Posterior cingulate gyrus (tissue), 11 donors: ENCODE data around the gene C9orf152.
"Not testable (repeated sequence)": the region's sequence is repeated elsewhere in the genome, so short reads cannot be mapped to it uniquely, and the experiment has no call there.

ENCODE experiments used
- DNase-seq, 10 donors: peaks; one replicate each; pipeline versions ENCODE4 v3.0.0 to v3.0.0-alpha.2; 2020 to 2021; ENCODE audit warnings: mixed read lengths in 3 of 10
- intact Hi-C: fragments of 100-400 bp; cut with DNase I; formaldehyde crosslinking; loops from one replicate; pipeline ENCODE4 v1.15.1; 2023

C9orf152 gene

DNA sequence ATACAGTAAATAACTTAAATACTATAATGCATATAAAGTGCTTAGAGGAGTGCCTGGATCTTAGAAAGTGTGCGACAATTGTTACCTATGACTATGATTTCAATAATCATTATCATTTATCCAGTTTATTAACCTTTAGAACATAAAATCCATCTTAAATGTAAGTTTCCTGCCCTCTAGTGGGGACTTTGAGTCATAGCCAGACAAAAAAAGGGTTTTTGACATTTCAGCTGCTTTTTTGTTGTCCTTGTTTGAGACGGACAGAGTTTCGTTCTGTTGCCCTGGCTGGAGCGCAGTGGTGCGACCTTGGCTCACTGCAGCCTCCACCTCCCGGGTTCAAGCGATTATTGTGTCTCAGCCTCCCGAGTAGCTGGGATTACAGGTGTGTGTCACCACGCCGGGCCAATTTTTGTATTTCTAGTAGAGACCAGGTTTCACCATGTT lies 9.7 kb upstream of the C9orf152 start:
- intact Hi-C loops = loop anchor here (2.0 to 5.0 kb wide), 2 partner anchors 35 to 315 kb away; no protein-coding TSS in a partner anchor

DNA sequence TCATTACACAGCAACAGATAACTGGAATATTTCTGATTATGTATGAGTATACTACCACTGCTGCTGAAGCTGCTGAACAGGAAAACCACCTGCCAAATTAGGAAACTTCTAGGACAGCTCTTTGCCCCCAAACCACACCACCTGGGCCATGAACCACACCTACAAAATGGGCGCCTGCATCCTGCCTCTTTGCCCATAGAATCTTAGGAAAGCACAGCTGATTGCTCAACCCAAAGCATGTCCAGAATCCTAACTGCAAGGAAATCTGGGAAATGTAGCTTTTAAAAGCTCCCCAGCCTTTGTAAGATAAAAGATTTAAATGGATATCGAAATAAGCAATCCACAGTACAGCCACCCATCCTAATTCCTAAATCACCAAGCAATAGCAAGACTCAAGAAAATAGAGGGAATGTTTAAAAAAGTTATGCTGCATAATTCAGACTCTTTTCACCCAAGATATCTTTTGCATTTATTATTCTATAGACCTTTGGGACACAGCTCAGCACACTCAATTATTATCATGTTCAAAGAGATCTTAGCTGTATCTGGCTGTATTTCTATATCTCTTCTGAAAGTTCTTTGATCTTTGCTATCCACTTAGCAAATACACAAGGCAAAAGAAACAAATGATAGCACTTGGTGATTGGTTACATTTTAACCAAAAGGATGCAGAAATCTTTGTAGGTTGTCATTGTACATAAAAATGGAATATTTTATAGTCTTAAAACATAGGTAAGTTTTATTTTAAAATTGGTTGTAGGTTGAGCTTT lies 6.8 kb upstream of the C9orf152 start:
- no peak for DNase-seq
- intact Hi-C loops = loop anchor here (5.0 kb wide), 1 partner anchor 312 kb away; no protein-coding TSS in a partner anchor

More for the DNA sequence above, 9.7 kb upstream of the C9orf152 start:
- DNase-seq = no peak

DNA sequence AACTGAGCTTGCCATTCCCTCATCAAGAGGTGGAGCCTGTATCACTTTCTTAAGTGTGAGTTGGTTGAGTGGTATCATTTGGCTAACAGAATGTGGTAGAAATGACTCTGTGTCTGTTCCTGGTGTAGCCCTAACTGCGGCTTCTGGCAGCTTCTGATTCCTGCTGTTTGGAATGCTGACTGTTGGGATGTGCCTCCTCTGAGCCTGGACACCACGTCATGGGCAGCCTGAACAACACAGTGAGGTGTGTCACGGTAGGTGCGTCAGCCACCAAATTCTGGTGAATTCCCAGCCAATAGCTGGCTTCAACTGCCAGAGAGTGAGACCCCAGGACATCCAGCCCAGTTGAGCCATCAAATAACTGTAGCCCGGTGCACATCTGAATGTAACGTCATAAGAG lies 6.1 kb upstream of the C9orf152 start:
- intact Hi-C loops = no loop called here
- DNase-seq = no peak

DNA sequence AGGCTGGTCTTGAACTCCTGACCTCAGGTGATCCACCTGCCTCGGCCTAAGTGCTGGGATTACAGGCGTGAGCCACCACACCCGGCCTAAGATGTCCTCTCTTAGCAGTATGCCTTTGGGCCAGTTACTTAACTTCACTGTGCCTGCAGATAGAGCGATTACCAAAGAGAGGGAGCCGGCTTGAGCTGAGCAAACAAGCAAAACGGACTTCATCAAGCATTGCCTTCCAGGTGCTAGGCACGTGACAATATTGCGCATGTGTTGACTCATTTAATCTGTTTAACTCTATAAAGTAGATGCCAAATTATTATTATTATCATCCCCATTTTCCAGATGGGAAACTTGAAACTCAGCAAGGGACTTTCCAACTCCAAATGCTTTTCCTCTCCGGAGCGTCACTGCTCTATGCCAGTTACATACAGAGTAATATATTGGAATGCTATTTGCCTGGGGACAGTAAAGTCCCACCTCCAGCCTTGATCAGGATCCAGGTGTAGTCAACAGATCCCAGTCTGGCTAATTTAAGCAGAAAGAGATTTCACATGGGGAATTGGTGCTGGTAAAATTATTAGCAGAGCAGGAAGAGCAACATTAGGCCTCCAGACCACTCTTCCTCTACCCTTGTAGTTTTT lies 5.6 kb upstream of the C9orf152 start:
- DNase-seq = no peak

DNA sequence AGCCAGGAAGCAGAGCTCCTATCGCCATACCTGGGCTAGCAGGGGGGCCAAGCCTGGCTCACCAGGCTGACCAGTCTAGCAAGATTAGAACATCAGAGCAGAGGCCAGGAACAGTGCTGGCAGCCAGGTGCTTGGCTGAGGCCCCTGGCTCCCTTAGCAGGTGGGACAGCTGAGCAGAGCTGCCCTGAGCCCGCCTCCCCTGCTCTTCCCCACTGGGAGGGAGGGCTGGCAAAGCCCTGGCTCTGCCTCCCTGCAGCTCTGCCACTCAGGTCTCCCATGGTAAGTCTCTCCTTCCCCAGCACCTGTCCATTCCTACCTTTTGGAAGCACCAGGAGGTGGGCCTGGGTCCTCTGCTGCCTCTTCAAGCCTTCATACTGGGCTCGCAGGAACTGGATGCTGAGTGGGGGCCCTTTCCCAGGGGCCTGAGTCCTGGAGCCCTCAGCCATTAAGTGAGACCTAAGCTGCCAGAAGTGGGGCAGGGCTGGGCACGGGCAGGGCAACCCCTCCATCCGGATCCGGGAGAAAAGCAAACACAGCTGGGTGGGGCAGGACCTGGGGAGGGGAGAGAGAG lies 803 bp downstream of the C9orf152 start:
- intact Hi-C loops = no loop called here
- DNase-seq = no peak

More for the DNA sequence above, 5.6 kb upstream of the C9orf152 start:
- intact Hi-C loops = no loop called here

DNA sequence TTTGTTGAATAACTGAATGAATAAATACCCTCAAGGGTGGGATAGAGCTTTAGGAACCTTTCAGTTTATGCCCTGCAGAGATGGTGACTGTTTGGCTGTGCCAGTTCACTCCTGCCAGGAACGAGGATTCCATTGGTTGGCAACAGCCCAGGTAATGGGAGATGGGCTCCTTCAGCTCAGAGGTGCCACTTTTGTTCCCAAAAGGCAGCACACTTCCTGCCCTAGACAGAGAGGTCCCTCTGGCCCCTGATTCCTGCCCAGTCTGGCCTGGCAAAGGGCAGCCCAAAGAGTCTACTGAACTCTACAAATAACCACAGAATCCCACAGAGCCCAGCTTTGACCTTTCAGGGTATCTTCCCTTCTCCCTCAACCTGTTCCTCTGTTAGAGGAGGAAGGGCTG lies 1.6 kb downstream of the C9orf152 start:
- intact Hi-C loops = no loop called here
- DNase-seq = peak in 1 of 10 donors; percentile 76

DNA sequence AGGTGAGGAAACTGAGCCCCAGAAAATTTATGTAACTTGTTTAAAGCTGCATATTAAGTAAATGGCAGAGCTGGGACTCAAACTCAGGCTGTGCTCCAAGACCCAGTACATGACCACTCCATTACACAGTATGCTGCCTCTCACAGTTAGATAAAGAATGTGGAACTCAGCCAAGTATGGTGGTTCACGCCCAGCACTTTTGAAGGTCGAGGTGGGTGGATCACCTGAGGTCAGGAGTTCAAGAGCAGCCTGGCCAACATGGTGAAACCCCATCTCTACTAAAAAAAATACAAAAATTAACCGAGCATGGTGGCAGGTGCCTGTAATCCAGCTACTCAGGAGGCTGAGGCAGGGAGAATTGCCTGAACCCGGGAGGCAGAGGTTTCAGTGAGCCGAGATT lies 2.3 kb downstream of the C9orf152 start:
- intact Hi-C loops = not testable (repeated sequence)

DNA sequence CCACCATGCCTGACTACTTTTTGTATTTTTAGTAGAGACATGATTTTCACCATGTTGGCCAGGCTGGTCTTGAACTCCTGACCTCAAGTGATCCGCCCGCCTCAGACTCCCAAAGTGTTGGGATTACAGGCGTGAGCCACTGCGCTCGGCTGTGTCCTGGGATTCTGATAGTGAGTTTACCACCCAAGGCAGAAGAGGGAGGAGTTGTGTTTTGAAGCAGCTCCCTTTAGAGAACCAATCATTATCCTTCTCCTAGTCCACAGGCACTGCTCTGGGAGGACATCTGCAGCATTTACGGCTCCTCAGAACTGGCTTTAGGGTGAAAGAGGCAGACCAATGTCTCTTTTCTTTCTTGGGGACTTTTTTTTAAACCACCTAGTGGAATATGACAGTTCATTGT lies 5.7 kb downstream of the C9orf152 start:
- intact Hi-C loops = no loop called here
- DNase-seq = no peak

More for the DNA sequence above, 2.3 kb downstream of the C9orf152 start:
- DNase-seq = not testable (repeated sequence)

DNA sequence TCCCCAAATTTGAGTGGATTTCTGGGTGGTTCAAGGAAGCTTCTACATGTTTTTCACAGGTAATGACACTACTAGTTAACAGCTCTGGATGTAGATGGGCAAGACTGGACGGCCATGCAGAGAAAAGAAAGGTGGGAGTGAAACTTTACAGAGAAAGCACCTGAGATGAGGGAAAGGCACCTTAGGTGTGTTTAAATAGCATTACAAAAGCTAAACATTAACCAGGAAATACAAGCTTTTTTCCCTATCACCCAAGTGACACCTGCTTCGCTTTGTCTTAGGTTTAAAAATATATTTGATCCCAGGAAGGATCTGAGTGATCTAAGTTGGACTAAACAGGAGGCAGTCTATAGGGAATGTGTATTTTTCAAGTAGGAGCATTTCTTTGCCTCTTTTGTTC lies 8.3 kb downstream of the C9orf152 start:
- intact Hi-C loops = no loop called here
- DNase-seq = no peak

DNA sequence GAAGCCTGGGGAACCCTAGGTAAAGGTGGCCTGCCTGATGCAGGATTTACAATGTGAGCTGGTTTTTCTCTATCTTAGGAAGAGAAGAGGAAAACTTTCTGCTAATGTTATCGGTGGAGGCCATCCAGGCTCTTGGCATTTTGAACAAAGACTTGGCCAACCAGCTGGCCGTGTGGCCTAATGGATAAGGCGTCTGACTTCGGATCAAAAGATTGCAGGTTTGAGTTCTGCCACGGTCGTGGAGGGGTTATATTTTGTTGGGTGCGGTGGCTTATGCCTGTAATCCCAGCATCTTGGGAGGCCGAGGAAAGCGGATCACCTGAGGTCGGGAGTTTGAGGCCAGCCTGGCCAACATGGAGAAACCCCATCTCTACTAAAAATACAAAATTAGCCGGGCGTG lies 9.6 kb downstream of the C9orf152 start:
- DNase-seq = no peak
- intact Hi-C loops = no loop called here

DNA sequence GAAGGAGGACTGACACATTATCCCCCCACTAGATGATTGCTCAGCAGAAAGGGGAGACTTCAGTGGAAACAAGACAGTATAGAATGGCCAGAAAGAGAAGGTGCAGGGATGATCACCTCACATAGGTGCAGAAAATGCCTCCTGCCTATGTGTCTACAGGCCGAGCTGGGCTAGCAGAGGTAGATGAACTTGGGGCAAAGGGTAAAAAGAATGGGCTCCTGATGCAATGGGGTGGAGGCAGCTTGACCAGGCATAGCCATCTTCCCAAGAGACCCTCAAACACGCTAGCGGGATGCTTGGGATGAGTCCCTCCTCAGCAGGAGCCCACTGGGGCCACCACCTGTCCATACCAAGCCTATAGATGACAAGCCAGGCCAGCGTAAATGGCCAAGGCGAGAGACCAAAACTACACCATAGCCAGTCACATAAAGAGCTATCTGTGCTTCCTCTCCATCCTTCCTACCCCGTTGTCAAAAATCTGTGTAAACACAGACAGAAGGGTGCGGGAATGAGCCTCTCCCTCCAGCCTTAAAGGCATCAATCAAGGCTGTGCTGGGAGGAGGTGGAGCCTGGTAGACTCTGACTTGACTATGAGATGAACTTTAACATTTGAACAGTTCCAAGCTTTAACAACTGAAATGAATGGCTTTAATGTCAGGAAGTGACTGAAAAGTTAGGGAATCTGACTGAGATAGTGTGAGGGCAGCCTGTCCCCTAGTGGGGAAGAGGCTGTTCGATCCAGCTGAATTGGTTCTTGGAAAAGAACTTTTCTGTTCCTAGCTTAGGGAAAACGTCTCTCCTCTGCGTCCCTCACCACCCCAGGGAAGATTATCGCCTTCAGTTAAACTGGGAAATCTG lies 10.4 kb downstream of the C9orf152 start:
- DNase-seq = no peak
- intact Hi-C loops = no loop called here

DNA sequence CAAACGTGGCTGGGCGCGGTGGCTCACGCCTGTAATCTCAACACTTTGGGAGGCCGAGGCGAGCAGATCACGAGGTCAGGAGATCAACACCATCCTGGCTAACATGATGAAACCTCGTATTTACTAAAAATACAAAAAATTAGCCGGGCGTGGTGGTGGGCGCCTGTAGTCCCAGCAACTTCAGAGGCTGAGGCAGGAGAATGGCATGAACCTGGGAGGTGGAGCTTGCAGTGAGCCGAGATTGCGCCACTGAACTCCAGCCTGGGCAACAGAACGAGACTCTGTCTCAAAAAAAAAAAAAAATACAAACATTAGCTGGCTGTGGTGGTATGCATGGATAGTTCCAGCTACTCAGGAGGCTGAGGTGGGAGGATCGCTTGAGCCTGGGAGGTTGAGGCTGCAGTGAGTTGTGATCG lies 11.9 kb downstream of the C9orf152 start:
- DNase-seq, intact Hi-C loops: not testable (repeated sequence)

DNA sequence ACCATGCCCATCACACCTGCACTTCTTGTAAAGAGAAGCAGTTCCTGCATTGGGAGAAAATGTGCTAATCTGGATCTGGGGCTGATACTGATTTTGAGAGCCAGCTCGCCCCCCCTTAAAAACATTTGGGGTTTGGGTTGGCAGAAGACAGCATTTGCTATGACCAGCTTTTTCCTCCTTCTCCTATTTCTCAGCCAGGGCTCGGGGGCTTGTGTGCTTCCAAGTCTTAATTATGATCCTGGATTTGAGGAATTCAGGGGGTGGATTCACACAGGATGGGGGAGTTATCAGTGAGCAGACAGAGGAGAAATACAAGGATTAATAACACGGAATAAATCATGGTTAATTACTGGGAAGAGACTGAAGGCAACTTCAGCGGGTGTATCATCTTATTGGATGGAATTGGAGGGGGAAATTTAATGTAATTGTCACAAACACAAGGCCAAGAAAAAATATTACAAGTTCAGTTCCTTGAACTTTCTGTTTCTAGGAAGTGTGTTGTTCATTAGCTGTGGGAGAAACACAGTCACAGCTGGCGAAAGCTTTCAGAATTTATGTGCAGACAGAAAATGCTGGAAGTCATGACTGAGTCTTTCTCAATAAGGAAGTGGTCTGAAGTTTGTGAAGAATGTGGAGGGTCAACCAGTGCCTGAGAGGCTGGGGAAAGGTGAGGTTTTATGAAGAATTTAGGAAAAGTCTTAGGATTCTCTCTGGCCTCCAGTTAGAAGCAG lies 15.3 kb downstream of the C9orf152 start:
- no peak for DNase-seq
- intact Hi-C loops = no loop called here

DNA sequence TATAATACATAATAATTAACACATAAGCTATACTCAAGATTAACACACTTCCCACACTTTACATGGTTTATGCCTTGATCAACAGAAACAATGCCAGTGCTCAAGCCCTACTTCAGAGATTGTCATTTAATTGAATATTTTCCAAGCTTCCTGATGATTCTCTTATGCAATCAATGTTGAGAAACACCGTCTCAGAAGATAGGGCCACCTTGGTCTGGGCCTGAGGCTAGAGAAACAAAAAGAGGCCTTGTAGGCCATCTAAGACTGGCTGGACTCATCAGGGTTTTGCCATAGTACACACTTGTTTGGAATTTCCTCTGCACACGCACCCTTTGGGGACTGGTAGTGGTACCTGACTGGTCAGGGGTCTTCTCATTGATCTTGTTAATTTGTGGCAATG lies 16.3 kb downstream of the C9orf152 start:
- DNase-seq = no peak
- intact Hi-C loops = no loop called here

DNA sequence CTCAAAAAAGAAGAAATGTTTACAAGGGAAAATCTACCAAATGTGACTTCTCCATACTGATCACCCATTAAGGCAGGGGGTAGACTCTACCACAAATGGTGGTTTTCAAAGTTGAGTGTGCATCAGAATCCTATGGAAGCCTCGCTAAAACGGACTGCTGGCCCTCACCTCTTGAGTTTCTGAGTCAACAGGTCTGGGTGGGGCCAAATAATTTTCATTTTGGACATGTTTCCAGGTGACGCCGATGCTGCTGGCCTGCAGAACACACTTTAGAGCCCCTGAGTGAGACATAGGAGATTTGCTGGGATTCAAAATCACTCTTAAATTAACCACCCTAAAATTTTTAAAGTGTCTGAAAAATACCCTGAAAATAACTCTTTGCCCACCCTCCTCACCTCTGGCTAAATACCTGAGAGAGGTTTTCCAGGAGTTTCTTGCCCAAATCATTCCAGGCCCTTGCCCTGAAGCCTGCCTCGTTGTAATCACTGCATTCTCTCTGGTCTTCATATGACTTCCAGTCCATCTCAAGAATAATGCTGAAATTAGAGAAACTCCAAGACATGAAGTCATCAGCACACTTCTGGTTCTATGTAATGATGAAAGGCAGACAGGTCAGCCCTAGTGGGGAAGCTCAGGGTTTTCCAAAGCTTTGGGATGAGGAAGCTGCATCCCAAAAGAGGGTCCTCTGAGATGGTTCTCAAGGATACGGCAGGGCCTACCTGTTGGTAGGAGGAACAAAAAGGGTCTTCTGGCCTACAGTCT lies 18.2 kb downstream of the C9orf152 start:
- intact Hi-C loops = no loop called here
- no peak for DNase-seq

DNA sequence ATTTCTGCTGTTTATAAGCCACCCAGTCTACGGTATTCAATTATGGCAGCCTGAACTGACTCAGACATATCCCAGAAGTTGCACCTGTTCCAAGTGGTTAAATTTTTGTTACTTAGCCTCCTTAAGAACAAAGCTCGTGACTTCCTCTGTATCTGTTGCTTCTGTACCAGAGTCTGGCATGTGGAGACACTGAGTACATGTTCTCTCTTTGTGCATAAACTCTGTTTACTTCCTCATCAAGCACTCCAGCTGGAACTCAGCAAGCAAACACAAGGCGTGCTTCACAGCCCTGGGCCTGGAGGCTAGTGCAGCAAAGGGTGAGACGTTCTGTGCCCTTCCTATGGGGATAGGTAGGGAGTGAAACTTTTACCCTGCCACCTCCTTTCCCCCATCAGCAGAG lies 19.0 kb downstream of the C9orf152 start:
- intact Hi-C loops = no loop called here
- DNase-seq = peak in 5 of 10 donors; percentile 9 to 46 (median 29)

DNA sequence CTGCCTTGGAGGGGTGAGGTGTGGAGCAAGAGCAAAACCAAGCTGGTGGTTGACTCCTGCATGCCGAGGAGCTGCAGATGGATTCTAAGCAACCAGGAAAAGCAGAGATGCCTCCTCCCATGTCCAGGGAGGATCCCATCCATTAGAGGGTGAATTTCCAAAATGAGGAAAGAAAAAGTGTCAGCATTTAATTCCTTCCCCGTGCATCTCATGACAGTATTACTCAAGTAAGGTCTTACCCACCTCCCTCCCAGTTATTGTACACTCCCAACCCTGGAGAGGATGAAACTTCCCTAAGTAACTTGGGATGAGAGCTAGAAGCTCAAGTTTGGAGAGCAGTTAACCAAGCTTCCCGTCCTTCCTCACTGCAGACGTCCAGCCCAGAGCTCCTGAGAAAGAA lies 19.9 kb downstream of the C9orf152 start:
- DNase-seq = no peak
- intact Hi-C loops = no loop called here

DNA sequence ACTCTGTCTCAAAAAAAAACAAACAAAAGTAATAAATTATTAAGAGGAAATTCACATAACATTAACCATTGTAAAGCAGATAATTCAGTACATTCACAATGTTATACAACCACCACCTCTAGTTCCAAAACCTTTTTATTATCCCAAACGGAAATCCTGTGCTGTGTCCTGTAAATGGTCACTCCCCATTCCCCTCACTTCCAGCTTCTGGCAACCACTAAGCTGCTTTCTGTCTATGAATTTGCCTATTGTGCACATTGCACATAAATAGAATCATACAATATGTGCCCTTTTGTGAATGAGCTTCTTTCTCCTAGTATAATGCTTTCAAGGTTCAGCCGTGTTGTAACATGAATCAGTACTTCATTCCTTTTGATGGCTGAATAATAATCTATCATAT lies 20.8 kb downstream of the C9orf152 start:
- intact Hi-C loops = no loop called here
- no peak for DNase-seq

DNA sequence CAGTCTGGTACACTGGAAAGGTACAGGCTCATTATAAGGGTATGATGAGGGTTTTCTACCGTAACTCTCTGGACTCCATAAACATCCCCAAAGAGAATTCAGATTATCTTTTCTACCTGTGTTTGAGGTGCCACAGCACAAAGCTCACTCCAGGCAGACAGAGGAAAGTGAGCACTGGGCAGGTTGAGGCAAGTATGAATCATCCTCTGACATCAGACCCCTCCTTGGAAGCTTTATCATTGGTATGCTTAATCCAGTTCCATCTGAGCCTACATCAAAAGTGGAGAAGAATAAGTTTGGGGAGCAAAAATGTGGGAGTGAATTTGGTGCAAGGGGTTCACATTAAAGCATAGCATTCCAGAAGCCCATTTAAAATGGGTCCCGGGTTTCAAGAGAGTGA lies 21.7 kb downstream of the C9orf152 start:
- no peak for DNase-seq
- intact Hi-C loops = no loop called here
